ENCODE results near the gene ZBTB4. TPM values are rescaled to one million over a fixed set of nuclear protein-coding genes. Genes with fewer than 3 reads are reported as not detected.

The ZBTB4 gene
- total and polyA plus RNA-seq, 5 donors, result 41.7 to 86.2 (median 81.4) TPM

Other genes starting within 250 kb of the ZBTB4 start
Only the 30 nearest of the 40 such genes appear.
- gene SLC2A4, start 197.9 kb downstream of the ZBTB4 start, total RNA-seq, result 100 to 1,000 TPM in 3 of 4 donors, 10 to 100 TPM in 1; 57.6 to 146 (median 103) TPM
- gene SLC2A4, start 197.9 kb downstream of the ZBTB4 start, polyA plus RNA-seq, result 83.1 TPM
- 1 to 10 TPM; 1.4 to 3.1 (median 1.8) TPM for gene YBX2, start 185.0 kb downstream of the ZBTB4 start, total RNA-seq
- 5.3 TPM for gene YBX2, start 185.0 kb downstream of the ZBTB4 start, polyA plus RNA-seq
- gene EIF5A, start 172.0 kb downstream of the ZBTB4 start, total RNA-seq, result 100 to 1,000 TPM; 259 to 311 (median 268) TPM
- 301 TPM for gene EIF5A, start 172.0 kb downstream of the ZBTB4 start, polyA plus RNA-seq
- 10 to 100 TPM; 65.0 to 76.1 (median 65.8) TPM for gene GPS2, start 164.3 kb downstream of the ZBTB4 start, total RNA-seq
- gene GPS2, start 164.3 kb downstream of the ZBTB4 start, polyA plus RNA-seq, result 68.4 TPM
- 10 to 100 TPM; 28.3 to 33.4 (median 30.6) TPM for gene NEURL4, start 150.3 kb downstream of the ZBTB4 start, total RNA-seq
- gene NEURL4, start 150.3 kb downstream of the ZBTB4 start, polyA plus RNA-seq, result 23.8 TPM
- gene ACAP1, start 143.1 kb downstream of the ZBTB4 start, total RNA-seq, result 10 to 100 TPM; 15.0 to 26.4 (median 20.8) TPM
- gene ACAP1, start 143.1 kb downstream of the ZBTB4 start, polyA plus RNA-seq, result 8.8 TPM
- gene KCTD11, start 127.5 kb downstream of the ZBTB4 start, total RNA-seq, result 1 to 10 TPM; 4.7 to 6.7 (median 6.5) TPM
- gene KCTD11, start 127.5 kb downstream of the ZBTB4 start, polyA plus RNA-seq, result 7.8 TPM
- not detected for gene TMEM95, start 124.5 kb downstream of the ZBTB4 start, total RNA-seq
- not detected for gene TMEM95, start 124.5 kb downstream of the ZBTB4 start, polyA plus RNA-seq
- 1 to 10 TPM; 2.1 to 3.6 (median 3.4) TPM for gene TNK1, start 98.5 kb downstream of the ZBTB4 start, total RNA-seq
- gene TNK1, start 98.5 kb downstream of the ZBTB4 start, polyA plus RNA-seq, result 1.7 TPM
- gene PLSCR3, start 85.1 kb downstream of the ZBTB4 start, total RNA-seq, result 10 to 100 TPM; 19.8 to 25.0 (median 22.9) TPM
- 25.9 TPM for gene PLSCR3, start 85.1 kb downstream of the ZBTB4 start, polyA plus RNA-seq
- gene TMEM256, start 75.5 kb downstream of the ZBTB4 start, total RNA-seq, result 100 to 1,000 TPM in 1 of 4 donors, 10 to 100 TPM in 3; 79.6 to 105 (median 97.3) TPM
- gene TMEM256, start 75.5 kb downstream of the ZBTB4 start, polyA plus RNA-seq, result 210 TPM
- 10 to 100 TPM; 10.7 to 15.7 (median 14.1) TPM for gene NLGN2, start 71.8 kb downstream of the ZBTB4 start, total RNA-seq
- gene NLGN2, start 71.8 kb downstream of the ZBTB4 start, polyA plus RNA-seq, result 6.9 TPM
- not detected for gene SPEM1, start 59.3 kb downstream of the ZBTB4 start, total RNA-seq
- not detected for gene SPEM1, start 59.3 kb downstream of the ZBTB4 start, polyA plus RNA-seq
- not detected for gene SPEM2, start 54.0 kb downstream of the ZBTB4 start, total RNA-seq
- gene SPEM2, start 54.0 kb downstream of the ZBTB4 start, polyA plus RNA-seq, result not detected
- gene SPEM3, start 50.8 kb downstream of the ZBTB4 start, total RNA-seq, result not detected
- gene SPEM3, start 50.8 kb downstream of the ZBTB4 start, polyA plus RNA-seq, result not detected
- 1 to 10 TPM; 2.2 to 2.5 (median 2.3) TPM for gene TMEM102, start 44.2 kb downstream of the ZBTB4 start, total RNA-seq
- 2.1 TPM for gene TMEM102, start 44.2 kb downstream of the ZBTB4 start, polyA plus RNA-seq
- 10 to 100 TPM; 13.9 to 34.8 (median 23.9) TPM for gene FGF11, start 40.1 kb downstream of the ZBTB4 start, total RNA-seq
- gene FGF11, start 40.1 kb downstream of the ZBTB4 start, polyA plus RNA-seq, result 31.7 TPM
- gene CHRNB1, start 34.6 kb downstream of the ZBTB4 start, total RNA-seq, result 10 to 100 TPM; 11.4 to 15.6 (median 13.1) TPM
- gene CHRNB1, start 34.6 kb downstream of the ZBTB4 start, polyA plus RNA-seq, result 16.1 TPM
- gene SLC35G6, start 1.8 kb upstream of the ZBTB4 start, total RNA-seq, result not detected
- gene SLC35G6, start 1.8 kb upstream of the ZBTB4 start, polyA plus RNA-seq, result not detected
- 10 to 100 TPM; 41.9 to 51.4 (median 47.4) TPM for gene POLR2A, start 4.7 kb upstream of the ZBTB4 start, total RNA-seq
- gene POLR2A, start 4.7 kb upstream of the ZBTB4 start, polyA plus RNA-seq, result 22.3 TPM
- 10 to 100 TPM; 42.9 to 52.0 (median 47.5) TPM for gene TNFSF12, start 69.4 kb upstream of the ZBTB4 start, total RNA-seq
- 58.4 TPM for gene TNFSF12, start 69.4 kb upstream of the ZBTB4 start, polyA plus RNA-seq
- 10 to 100 TPM; 14.6 to 19.9 (median 15.7) TPM for gene TNFSF13, start 79.1 kb upstream of the ZBTB4 start, total RNA-seq
- 15.3 TPM for gene TNFSF13, start 79.1 kb upstream of the ZBTB4 start, polyA plus RNA-seq
- 10 to 100 TPM; 27.2 to 37.2 (median 34.2) TPM for gene SENP3, start 82.3 kb upstream of the ZBTB4 start, total RNA-seq
- gene SENP3, start 82.3 kb upstream of the ZBTB4 start, polyA plus RNA-seq, result 45.2 TPM
- gene CD68, start 100.0 kb upstream of the ZBTB4 start, total RNA-seq, result 10 to 100 TPM; 34.6 to 45.6 (median 44.1) TPM
- 19.4 TPM for gene CD68, start 100.0 kb upstream of the ZBTB4 start, polyA plus RNA-seq
- gene MPDU1, start 104.2 kb upstream of the ZBTB4 start, total RNA-seq, result 10 to 100 TPM; 19.3 to 32.7 (median 29.4) TPM
- gene MPDU1, start 104.2 kb upstream of the ZBTB4 start, polyA plus RNA-seq, result 43.7 TPM
- gene SOX15, start 110.5 kb upstream of the ZBTB4 start, total RNA-seq, result 1 to 10 TPM; 5.4 to 6.2 (median 5.9) TPM
- 7.0 TPM for gene SOX15, start 110.5 kb upstream of the ZBTB4 start, polyA plus RNA-seq
- 100 to 1,000 TPM in 1 of 4 donors, 10 to 100 TPM in 3; 78.9 to 109 (median 87.2) TPM for gene FXR2, start 135.3 kb upstream of the ZBTB4 start, total RNA-seq
- gene FXR2, start 135.3 kb upstream of the ZBTB4 start, polyA plus RNA-seq, result 79.3 TPM
- gene SAT2, start 148.2 kb upstream of the ZBTB4 start, total RNA-seq, result 100 to 1,000 TPM in 2 of 4 donors, 10 to 100 TPM in 2; 85.1 to 117 (median 93.7) TPM
- gene SAT2, start 148.2 kb upstream of the ZBTB4 start, polyA plus RNA-seq, result 141 TPM
- 1 to 10 TPM in 1 of 4 donors, under 1 TPM in 2, not detected in 1; 0.71 to 1.2 (median 0.82) TPM for gene SHBG, start 150.5 kb upstream of the ZBTB4 start, total RNA-seq
- gene SHBG, start 150.5 kb upstream of the ZBTB4 start, polyA plus RNA-seq, result 0.57 TPM
- gene ATP1B2, start 171.3 kb upstream of the ZBTB4 start, total RNA-seq, result 10 to 100 TPM in 1 of 4 donors, 1 to 10 TPM in 3; 3.1 to 10.2 (median 5.3) TPM
- 2.8 TPM for gene ATP1B2, start 171.3 kb upstream of the ZBTB4 start, polyA plus RNA-seq